Psoas muscle (tissue), 8 donors: ENCODE data around the gene ABCB1. TPM values are rescaled to one million over a fixed set of nuclear protein-coding genes. Genes with fewer than 3 reads are reported as not detected.

Experiments
- ATAC-seq, 4 donors: fragments of 200-7000 bp; cut with Tn5 transposase; one replicate each; pipeline ENCODE4 v1.9.1; 2020; ENCODE audit warnings: moderate library complexity in 3 of 4, mild to moderate bottlenecking in 2 of 4
- DNase-seq, 2 donors: peaks; one replicate each; pipeline ENCODE4 v3.0.0-alpha.2; 2020
- H3K27ac ChIP-seq: fragments of 200-600 bp; one replicate; pipeline ENCODE4 v1.8.0; 2022
- H3K27me3 ChIP-seq, 3 donors: fragments of 200-600 bp in 1 of 3; one replicate each; pipeline versions ENCODE4 v1.6.1 to v1.8.0; 2013 to 2022; ENCODE audit warnings: low read length in 2 of 3, mild to moderate bottlenecking in 2 of 3, moderate library complexity in 1 of 3; ENCODE audit not compliant: insufficient read depth in 3 of 3
- H3K36me3 ChIP-seq, 2 donors: fragments of 200-600 bp in 1 of 2; one replicate each; pipeline versions ENCODE4 v1.6.1 to v1.8.0; 2013 to 2022; ENCODE audit warnings: low read depth in 1 of 2, mild to moderate bottlenecking in 1 of 2, moderate library complexity in 1 of 2; ENCODE audit not compliant: insufficient read depth in 1 of 2
- H3K4me1 ChIP-seq: fragments of 200-600 bp; one replicate; pipeline ENCODE4 v1.8.0; 2022
- H3K4me3 ChIP-seq: fragments of 200-600 bp; one replicate; pipeline ENCODE4 v1.8.0; 2022; ENCODE audit warnings: mild to moderate bottlenecking
- H3K9me3 ChIP-seq: fragments of 200-600 bp; one replicate; pipeline ENCODE4 v1.8.0; 2022
- WGBS, 3 donors: extraction: QIAGEN DNeasy Blood & Tissue Kit; methylation state at CpG; one replicate each; pipeline versions ENCODE4 v1.1.6 to v1.1.7; 2013; 5-methylcytosine and 5-hydroxymethylcytosine counted together
- intact Hi-C, 2 donors: fragments of 100-400 bp; cut with DNase I; formaldehyde crosslinking; loops; one replicate each; pipeline versions ENCODE4 v1.11.0 to v1.14.2; 2022
- polyA plus RNA-seq, 3 donors: library from polyadenylated mRNA; stranded (reverse); fragments of 200-250 nt; gene quantifications; one replicate each; pipeline ENCODE4 v1.2.3, GENCODE V29; 2013
- total RNA-seq, 4 donors: library from RNA; stranded (reverse); fragmentation: NEBNext Ultra II Directional in 2 of 4; extraction: Animal tissue kit (Norgen Biotek cat#: 25700) in 2 of 4; gene quantifications; one replicate each; pipeline versions ENCODE4 v1.2.1 to v1.2.4, GENCODE V29; 2021 to 2023
- TF ChIP-seq, protein P1 (sequence below): fragments of 200-600 bp; IDR thresholded peaks from one replicate; pipeline ENCODE4 v1.8.0; 2022; ENCODE audit warnings: antibody characterized with exemption
- donor health status: healthy with polysubstance abuse.
- donor health status: DM: no; HTN: no; CAD: no; lungs with moderate emphysema.
- donor health status: Bipolar disorder and iron deficiency.
- donor health status: healthy.
- donor health status: DM: yes; HTN: yes; CAD: no.
- donor health status: DM: no; HTN: no; CAD: no.
- donor health status: DM: no; HTN: no; CAD: no.
- donor health status: DM: yes; HTN: yes; CAD: no.

The ABCB1 gene
- total and polyA plus RNA-seq, 7 donors = 0.09 to 2.4 (median 0.59) TPM

DNA sequence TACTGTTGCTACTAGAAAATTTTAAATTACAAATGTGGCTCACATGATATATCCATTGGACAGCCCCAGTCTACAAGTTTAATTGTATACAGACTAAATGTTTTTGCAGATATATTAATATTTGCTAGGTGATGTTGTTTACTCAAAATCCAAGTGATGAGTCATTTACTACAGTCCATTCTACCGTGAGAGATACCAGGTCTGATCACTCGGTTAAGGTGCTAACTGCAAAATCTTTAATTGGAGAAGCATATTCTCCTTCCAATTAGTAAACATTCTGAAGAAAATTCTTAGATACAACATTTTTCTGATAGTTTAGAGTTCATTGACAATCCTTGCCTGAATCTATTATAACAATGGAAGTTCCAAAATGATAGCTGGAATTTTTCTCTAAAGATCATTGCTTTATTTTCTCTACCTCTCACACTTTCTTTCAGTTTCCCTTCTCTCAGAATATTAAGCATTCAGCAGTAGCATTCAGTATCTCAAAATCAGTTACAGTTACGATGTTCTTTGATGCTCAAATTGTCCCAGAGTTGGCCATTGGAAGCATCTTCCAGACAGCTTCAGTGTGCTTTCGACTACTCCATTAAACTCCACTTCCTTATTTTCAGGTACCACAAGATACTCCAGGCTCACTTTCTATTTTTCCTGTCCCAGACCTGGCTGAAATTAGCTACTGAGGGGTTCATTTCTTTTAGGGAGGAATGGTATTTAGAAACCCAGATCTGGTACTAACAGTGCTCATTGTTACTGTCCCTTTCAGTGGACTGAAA lies 2.3 kb downstream of the ABCB1 start:
- Histone ChIP-seq H3K9me3 (no peaks in the 10 kb centered on the region), H3K4me1 (no peaks in the 10 kb centered on the region), H3K4me3 (no peak overlapping the region), H3K27ac (no peak overlapping the region), H3K36me3 (no peaks in the 10 kb centered on the region), H3K27me3 (peaks cover 0 to 24% (median 0%) of the 10 kb centered on the region in 3 donors)
- TF ChIP-seq, protein P1, sequence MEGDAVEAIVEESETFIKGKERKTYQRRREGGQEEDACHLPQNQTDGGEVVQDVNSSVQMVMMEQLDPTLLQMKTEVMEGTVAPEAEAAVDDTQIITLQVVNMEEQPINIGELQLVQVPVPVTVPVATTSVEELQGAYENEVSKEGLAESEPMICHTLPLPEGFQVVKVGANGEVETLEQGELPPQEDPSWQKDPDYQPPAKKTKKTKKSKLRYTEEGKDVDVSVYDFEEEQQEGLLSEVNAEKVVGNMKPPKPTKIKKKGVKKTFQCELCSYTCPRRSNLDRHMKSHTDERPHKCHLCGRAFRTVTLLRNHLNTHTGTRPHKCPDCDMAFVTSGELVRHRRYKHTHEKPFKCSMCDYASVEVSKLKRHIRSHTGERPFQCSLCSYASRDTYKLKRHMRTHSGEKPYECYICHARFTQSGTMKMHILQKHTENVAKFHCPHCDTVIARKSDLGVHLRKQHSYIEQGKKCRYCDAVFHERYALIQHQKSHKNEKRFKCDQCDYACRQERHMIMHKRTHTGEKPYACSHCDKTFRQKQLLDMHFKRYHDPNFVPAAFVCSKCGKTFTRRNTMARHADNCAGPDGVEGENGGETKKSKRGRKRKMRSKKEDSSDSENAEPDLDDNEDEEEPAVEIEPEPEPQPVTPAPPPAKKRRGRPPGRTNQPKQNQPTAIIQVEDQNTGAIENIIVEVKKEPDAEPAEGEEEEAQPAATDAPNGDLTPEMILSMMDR = no peak
- 79 to 84% (median 83%) methylated on average over 4 of the region's 4 CpGs for WGBS, 3 donors
- intact Hi-C loops = no loop called here
- ATAC-seq (no peak), DNase-seq (no peak)

GRCh38 chr7:87596696-87597095 lies 4.0 kb downstream of the ABCB1 start:
- Histone ChIP-seq H3K9me3 (no peaks in the 10 kb centered on the region), H3K27me3 (peaks cover 0 to 19% (median 0%) of the 10 kb centered on the region in 3 donors), H3K4me1 (no peaks in the 10 kb centered on the region), H3K27ac (no peak overlapping the region), H3K4me3 (no peak overlapping the region), H3K36me3 (no peaks in the 10 kb centered on the region)
- no peak for ATAC-seq
- 22 to 38% (median 28%) methylated on average over 1 of the region's 1 CpG for WGBS, 3 donors
- intact Hi-C loops = no loop called here
- TF ChIP-seq, protein P1 = no peak
- no peak for DNase-seq

DNA sequence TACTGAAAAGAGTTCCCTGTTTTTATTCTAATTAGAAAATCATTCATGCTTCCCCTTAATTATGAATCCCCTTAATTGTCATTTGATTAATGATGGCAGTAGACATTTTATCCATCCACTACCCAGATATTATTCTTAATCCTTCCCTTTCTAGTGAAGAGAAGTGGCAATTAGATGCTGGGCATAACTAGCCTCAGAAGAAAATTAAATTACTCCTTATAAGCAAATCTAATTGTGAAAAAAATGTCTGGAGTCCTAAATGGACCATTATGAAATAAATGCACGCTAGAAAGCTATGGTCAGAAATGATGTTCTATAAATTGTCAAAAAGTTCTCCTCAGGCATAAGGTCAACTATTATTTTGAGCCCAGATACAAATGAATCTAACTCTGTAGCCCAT lies 4.5 kb downstream of the ABCB1 start:
- no peak overlapping the region for H3K27ac ChIP-seq
- H3K36me3 ChIP-seq = no peaks in the 10 kb centered on the region
- peaks cover 0 to 15% (median 0%) of the 10 kb centered on the region in 3 donors for H3K27me3 ChIP-seq
- no peak for DNase-seq
- no peak for ATAC-seq
- H3K4me1 ChIP-seq = no peaks in the 10 kb centered on the region
- TF ChIP-seq, protein P1 = no peak
- 48 to 69% (median 57%) methylated on average over 1 of the region's 1 CpG for WGBS, 3 donors
- no peak overlapping the region for H3K4me3 ChIP-seq
- H3K9me3 ChIP-seq = no peaks in the 10 kb centered on the region
- intact Hi-C loops = no loop called here

DNA sequence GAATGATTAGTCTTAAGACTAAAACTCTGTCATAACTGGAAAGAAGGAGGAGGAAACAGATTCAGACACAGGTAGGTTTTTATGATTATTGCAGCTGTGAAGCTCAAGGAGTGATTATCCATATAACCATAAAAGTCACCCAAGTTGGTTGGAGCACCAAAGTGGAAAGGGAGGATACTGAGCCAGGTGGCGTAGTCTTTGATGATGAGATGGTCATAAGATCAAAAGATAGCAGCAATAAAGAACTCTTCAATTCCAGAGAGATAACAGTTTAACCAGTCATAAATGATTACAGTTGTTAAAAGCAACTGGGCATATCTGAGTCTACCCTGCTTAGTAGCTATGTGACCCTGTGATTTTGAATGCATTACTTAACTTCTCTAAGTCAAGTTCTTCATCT lies 8.4 kb downstream of the ABCB1 start:
- no peaks in the 10 kb centered on the region for H3K9me3 ChIP-seq
- intact Hi-C loops = no loop called here

More for the DNA sequence above, 8.4 kb downstream of the ABCB1 start:
- Histone ChIP-seq H3K27ac (no peak overlapping the region), H3K4me1 (no peaks in the 10 kb centered on the region), H3K36me3 (no peaks in the 10 kb centered on the region), H3K27me3 (no peaks in the 10 kb centered on the region), H3K4me3 (no peak overlapping the region)
- DNase-seq = no peak
- 88 to 92% (median 90%) methylated on average over 1 of the region's 1 CpG for WGBS, 3 donors
- no peak for ATAC-seq
- TF ChIP-seq, protein P1 = no peak
